Measurements from ENCODE around the gene ABLIM3.

GRCh38 chr5:149297340-149298025, 156.2 kb downstream of the ABLIM3 start:
- no peak for TF ChIP-seq EZH2 (IDR thresholded peaks at IDR 0.05; ENCODE audit: low read length)
- TF ChIP-seq CTCF (optimal IDR thresholded peaks at IDR 0.05 in 1 of 3, IDR thresholded peaks at IDR 0.05 in 1 of 3, conservative IDR thresholded peaks at IDR 0.05 in 1 of 3; ENCODE audit: extremely low read depth in 1 of 3, insufficient read depth in 2 of 3, low read length in 3 of 3) = no peak
